ENCODE measurements around the gene WDR35.

WDR35 gene

DNA sequence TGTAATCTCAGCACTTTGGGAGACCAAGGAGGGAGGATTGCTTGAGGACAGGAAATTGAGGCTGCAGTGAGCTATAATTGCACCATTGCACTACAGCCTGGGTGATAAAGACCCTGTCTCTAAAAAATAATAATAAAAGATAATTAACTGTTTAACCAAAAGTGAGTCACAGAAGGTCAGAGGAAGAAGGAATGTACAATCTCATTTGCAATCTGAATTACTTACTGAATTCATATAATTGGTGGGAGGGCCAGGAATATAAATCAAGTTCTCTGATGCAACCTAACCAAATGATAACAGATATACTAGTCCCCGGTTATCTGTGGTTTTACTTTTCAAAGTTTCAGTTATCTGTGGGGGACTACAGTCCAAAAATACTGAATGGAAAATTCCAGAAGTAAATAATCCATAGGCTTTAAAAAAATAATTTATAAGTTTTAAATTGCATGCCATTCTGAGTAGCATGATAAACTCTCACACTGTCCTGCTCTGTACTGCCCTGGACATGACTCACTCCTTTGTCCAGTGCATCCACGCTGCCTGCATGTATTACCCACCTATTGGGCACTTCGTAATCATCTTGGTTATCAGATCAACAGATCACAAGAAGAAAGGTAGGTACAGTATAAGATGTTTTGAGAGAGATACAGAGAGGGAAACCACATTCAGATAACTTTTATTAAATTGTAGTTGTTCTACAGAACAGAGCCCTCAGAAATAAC, 35.3 kb upstream of the WDR35 start:
- no peak overlapping the region for H3K4me2 ChIP-seq (ENCODE audit: low read depth, low read length)
- no peak overlapping the region for H3K4me3 ChIP-seq (ENCODE audit: low read length)
- H3K27me3 ChIP-seq (replicated peaks; ENCODE audit: insufficient read depth, low read length), result no peaks in the 10 kb centered on the region
- H3K36me3 ChIP-seq (replicated peaks; ENCODE audit: insufficient read depth, low read length), result peaks cover 4% of the 10 kb centered on the region; the same call in 1 of the 2 replicates
- no peaks in the 10 kb centered on the region for H3K9me3 ChIP-seq (replicated peaks; ENCODE audit: insufficient read depth, low read length)
- no peak overlapping the region for H3K27ac ChIP-seq (ENCODE audit: low read length)
- no peaks in the 10 kb centered on the region for H3K79me2 ChIP-seq (ENCODE audit: low read length)
- H3K9me2 ChIP-seq (replicated peaks; ENCODE audit: insufficient read depth, low read length), result no peaks in the 10 kb centered on the region
- H2AFZ ChIP-seq (ENCODE audit: low read length), result no peak overlapping the region
- no peak overlapping the region for H3K9ac ChIP-seq (ENCODE audit: low read length)
- H3F3A ChIP-seq (ENCODE audit: insufficient read depth, low read length), result no peaks in the 10 kb centered on the region
- no peak for DNase-seq
- no peaks in the 10 kb centered on the region for H4K20me1 ChIP-seq (ENCODE audit: insufficient read depth, low read length)
- TF ChIP-seq EZH2 (optimal IDR thresholded peaks at IDR 0.05; ENCODE audit: low read depth, low read length) (no peak), EZH2phosphoT487 (IDR thresholded peaks at IDR 0.05; ENCODE audit: low read length) (no peak)
- TF ChIP-seq, protein P1, sequence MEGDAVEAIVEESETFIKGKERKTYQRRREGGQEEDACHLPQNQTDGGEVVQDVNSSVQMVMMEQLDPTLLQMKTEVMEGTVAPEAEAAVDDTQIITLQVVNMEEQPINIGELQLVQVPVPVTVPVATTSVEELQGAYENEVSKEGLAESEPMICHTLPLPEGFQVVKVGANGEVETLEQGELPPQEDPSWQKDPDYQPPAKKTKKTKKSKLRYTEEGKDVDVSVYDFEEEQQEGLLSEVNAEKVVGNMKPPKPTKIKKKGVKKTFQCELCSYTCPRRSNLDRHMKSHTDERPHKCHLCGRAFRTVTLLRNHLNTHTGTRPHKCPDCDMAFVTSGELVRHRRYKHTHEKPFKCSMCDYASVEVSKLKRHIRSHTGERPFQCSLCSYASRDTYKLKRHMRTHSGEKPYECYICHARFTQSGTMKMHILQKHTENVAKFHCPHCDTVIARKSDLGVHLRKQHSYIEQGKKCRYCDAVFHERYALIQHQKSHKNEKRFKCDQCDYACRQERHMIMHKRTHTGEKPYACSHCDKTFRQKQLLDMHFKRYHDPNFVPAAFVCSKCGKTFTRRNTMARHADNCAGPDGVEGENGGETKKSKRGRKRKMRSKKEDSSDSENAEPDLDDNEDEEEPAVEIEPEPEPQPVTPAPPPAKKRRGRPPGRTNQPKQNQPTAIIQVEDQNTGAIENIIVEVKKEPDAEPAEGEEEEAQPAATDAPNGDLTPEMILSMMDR (IDR thresholded peaks at IDR 0.05; ENCODE audit: low read length), result no peak
- H3K4me1 ChIP-seq (ENCODE audit: low read length), result no peaks in the 10 kb centered on the region

DNA sequence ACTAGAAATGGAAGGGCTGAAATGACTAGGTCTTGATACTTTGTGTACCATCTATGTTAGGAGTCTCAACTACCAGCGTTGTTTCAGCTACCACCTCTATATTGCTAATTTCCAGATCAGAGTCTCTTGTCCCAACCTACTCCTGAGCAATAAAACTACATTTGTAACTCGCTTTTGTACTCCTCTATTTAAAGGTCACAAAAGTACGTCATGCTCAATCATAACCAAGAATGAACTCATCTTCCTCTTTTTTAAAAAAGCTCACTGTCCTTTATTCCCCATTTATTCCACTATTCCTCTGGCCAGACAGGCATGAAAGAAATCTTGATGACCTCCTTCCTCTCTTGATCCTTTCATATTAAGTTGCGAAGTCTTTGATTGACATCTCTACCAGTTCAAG, 33.8 kb upstream of the WDR35 start:
- Histone ChIP-seq H2AFZ (ENCODE audit: low read length) (no peak overlapping the region), H3K9me3 (replicated peaks; ENCODE audit: insufficient read depth, low read length) (no peaks in the 10 kb centered on the region), H3K36me3 (replicated peaks; ENCODE audit: insufficient read depth, low read length) (peaks cover 3% of the 10 kb centered on the region; the same call in 1 of the 2 replicates), H3K79me2 (ENCODE audit: low read length) (no peaks in the 10 kb centered on the region), H3F3A (ENCODE audit: insufficient read depth, low read length) (no peaks in the 10 kb centered on the region), H3K9me2 (replicated peaks; ENCODE audit: insufficient read depth, low read length) (no peaks in the 10 kb centered on the region), H3K4me2 (ENCODE audit: low read depth, low read length) (no peak overlapping the region), H3K4me1 (ENCODE audit: low read length) (no peaks in the 10 kb centered on the region), H3K27me3 (replicated peaks; ENCODE audit: insufficient read depth, low read length) (no peaks in the 10 kb centered on the region), H3K4me3 (ENCODE audit: low read length) (no peak overlapping the region), H4K20me1 (ENCODE audit: insufficient read depth, low read length) (no peaks in the 10 kb centered on the region), H3K9ac (ENCODE audit: low read length) (no peak overlapping the region), H3K27ac (ENCODE audit: low read length) (no peak overlapping the region)
- TF ChIP-seq, protein P1 (IDR thresholded peaks at IDR 0.05; ENCODE audit: low read length), result no peak
- TF ChIP-seq EZH2 (optimal IDR thresholded peaks at IDR 0.05; ENCODE audit: low read depth, low read length), result no peak
- no peak for TF ChIP-seq EZH2phosphoT487 (IDR thresholded peaks at IDR 0.05; ENCODE audit: low read length)
- no peak for DNase-seq

- Histone ChIP-seq H3K4me1 (ENCODE audit: low read length) (no peaks in the 10 kb centered on the region), H3K4me3 (ENCODE audit: low read length) (no peak overlapping the region), H3K27me3 (replicated peaks; ENCODE audit: insufficient read depth, low read length) (no peaks in the 10 kb centered on the region), H3K27ac (ENCODE audit: low read length) (no peak overlapping the region), H4K20me1 (ENCODE audit: insufficient read depth, low read length) (no peaks in the 10 kb centered on the region), H3K9ac (ENCODE audit: low read length) (no peak overlapping the region), H3K4me2 (ENCODE audit: low read depth, low read length) (no peak overlapping the region), H2AFZ (ENCODE audit: low read length) (no peak overlapping the region), H3F3A (ENCODE audit: insufficient read depth, low read length) (no peaks in the 10 kb centered on the region), H3K36me3 (replicated peaks; ENCODE audit: insufficient read depth, low read length) (no peaks in the 10 kb centered on the region), H3K9me2 (replicated peaks; ENCODE audit: insufficient read depth, low read length) (no peaks in the 10 kb centered on the region), H3K79me2 (ENCODE audit: low read length) (no peaks in the 10 kb centered on the region), H3K9me3 (replicated peaks; ENCODE audit: insufficient read depth, low read length) (no peaks in the 10 kb centered on the region)
- TF ChIP-seq EZH2phosphoT487 (IDR thresholded peaks at IDR 0.05; ENCODE audit: low read length), result no peak
- no peak for TF ChIP-seq EZH2 (optimal IDR thresholded peaks at IDR 0.05; ENCODE audit: low read depth, low read length)
- TF ChIP-seq, protein P1 (IDR thresholded peaks at IDR 0.05; ENCODE audit: low read length), result no peak
- DNase-seq, result no peak
These were observed 31.6 kb upstream of the WDR35 start for GRCh38 chr2:20021405-20022009.

Measured in MM.1S (cell line).